Fibroblast of upper back skin (primary cell): ENCODE results near the gene CCSER1.

Source experiments
- DNase-seq: peaks from one replicate; pipeline ENCODE4 v3.0.0-alpha.2; 2013

The CCSER1 gene

GRCh38 chr4:90990284-90990683 is 863.1 kb downstream of the CCSER1 start:
- no peak for DNase-seq

GRCh38 chr4:90992213-90992612 is 865.0 kb downstream of the CCSER1 start:
- DNase-seq, result no peak

DNA sequence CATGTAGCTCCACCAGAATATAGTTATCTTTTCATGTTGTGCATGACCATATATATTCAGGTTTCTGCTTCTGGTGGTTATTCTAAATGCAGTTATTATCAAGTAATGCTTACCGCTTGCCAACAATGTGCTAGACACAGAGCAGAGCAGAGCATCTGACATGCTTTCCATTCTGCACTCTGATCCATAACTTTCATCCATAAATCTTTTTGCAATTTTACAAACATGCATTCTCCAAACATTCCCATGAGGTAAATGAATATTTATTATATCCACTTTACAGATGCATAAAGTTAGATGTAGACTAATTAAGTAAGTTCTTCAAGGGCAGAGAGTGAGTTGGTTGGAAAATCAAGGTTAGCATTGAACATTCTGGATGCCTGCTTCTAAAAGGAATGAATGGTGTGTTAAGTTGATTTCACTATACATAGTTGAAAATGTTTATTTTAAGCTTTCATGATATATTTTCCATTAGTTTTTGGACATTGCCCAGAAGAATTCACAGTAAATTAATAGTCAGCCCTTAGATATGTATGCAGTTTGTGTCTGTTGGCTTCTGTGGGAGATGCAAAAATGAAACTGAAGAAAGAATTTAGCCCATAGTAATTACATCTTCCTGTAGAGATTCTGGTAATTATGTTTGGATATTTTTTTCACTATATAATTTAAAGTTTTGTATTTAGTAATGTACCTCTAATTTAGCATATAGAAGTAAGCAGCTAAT is 867.8 kb downstream of the CCSER1 start:
- peak; percentile 0 for DNase-seq

- no peak for DNase-seq
Measured at GRCh38 chr4:90995996-90996395, 868.8 kb downstream of the CCSER1 start.

DNA sequence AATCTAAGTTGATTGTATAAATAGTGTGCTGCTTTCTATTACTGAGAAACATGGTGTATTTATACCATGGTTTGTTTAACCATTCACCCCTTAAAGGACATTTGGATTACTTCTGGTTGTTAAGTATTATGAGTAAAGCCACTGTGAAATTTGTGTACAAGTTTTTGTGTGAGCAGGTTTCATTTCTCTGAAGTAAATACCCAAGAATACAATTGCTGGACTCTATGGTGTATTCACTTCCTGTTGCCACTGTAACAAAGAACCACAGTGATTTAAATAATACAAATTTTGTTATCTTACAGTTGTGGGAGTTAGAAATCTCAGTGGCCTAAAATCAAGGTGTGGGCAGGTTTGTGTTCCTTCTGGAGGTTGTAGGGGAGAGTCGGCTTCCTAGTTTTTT is 869.6 kb downstream of the CCSER1 start:
- no peak for DNase-seq

DNA sequence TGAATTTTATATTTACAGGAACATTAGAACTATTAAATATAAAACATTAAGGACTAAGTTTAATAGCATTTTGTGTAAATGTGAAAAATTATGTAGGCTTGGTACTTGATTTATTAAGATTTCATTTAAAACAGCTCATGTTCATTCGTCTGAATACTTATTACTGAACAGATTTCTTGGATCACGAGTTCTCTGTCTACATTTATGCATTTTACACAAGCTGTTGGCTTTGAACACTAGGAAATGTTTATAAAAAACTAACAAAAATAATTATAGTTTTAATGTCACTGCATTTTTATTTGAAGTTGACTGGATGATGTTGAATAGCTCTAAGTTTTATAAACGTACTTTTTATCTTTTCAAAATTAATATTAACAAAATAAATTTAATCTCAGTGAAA is 888.7 kb downstream of the CCSER1 start:
- DNase-seq, result no peak

DNA sequence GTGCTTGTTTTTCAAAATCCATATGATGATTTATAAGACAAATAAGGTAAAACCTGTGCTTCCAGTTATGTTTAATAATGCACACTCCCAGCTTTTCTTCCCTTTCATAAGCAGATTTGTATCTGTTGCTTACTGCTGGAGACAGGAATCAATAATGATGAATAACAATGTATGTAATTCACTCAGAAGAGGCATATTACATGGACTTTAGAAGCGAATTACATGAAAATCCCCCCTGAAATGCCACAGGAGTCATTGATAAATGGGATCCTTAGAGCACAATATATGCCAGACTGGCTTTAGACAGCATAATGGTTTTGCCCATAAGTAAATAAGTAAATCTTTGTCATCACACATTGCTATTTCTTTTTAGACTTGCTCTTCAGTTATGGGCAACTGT is 892.3 kb downstream of the CCSER1 start:
- no peak for DNase-seq

DNA sequence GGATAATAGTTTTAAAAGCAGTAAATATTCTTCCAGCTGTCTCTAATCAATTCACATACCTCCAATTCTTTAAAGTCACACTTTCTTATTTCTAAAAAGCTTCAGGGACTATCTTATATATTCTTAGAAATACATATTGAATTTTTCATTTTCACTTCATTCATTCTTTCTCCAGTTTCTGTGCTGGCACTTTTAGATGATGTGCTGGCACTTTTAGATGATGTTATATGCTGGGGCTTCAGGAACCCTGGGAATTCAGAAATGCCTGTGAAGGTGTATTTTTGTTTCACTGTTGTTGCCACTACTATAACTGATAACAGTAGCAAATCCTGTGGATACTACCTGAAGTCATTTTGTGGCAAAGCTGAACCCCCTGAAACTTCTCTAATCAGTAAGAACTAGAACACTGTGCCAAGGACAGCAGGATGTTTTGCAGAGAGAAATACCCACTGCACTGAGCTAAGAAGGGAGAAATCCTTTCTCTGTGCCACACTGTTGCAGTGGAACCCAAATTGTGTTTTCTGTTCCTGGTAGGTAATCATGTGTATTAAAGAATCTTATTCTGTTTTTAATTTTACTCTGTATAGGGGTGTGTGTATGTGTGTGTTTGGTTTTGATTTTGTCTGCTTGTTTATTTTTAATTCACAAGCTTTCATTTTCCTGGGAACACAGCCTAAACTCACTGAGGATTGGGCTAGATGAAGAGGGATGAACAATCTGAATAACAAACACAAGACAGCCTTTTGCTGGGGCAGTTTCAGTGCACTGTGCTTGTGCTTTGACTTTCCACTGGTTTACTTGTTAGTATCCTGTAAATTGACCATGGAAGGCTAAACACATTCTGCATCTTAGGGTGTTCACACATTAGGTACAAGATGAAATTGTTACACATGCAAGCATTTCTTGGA is 898.3 kb downstream of the CCSER1 start:
- no peak for DNase-seq

DNA sequence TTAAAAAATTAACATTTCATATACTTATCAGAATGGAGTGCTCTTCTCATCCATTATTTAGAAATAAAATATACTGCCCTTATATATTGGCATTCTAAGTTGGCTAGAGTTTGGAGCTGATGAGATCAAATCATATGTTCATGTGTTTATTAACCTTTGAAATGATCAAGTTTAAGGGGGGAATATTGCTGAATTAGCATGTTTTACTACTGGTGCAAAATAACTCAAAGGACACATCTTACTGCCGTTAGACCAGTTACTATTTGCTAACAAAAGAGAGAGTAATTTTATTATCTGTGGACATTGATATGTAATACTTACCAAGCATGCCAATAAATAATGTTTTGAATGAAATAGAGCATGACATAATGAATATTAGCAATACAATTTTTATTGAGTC is 901.0 kb downstream of the CCSER1 start:
- no peak for DNase-seq

GRCh38 chr4:91031761-91032160 is 904.6 kb downstream of the CCSER1 start:
- DNase-seq, result no peak

GRCh38 chr4:91032725-91033445 is 905.7 kb downstream of the CCSER1 start:
- no peak for DNase-seq

- peak; percentile 2 for DNase-seq
Measured at GRCh38 chr4:91035276-91035675, 908.1 kb downstream of the CCSER1 start.

GRCh38 chr4:91037951-91038350 is 910.8 kb downstream of the CCSER1 start:
- DNase-seq, result no peak

GRCh38 chr4:91057871-91058270 is 930.7 kb downstream of the CCSER1 start:
- no peak for DNase-seq

DNA sequence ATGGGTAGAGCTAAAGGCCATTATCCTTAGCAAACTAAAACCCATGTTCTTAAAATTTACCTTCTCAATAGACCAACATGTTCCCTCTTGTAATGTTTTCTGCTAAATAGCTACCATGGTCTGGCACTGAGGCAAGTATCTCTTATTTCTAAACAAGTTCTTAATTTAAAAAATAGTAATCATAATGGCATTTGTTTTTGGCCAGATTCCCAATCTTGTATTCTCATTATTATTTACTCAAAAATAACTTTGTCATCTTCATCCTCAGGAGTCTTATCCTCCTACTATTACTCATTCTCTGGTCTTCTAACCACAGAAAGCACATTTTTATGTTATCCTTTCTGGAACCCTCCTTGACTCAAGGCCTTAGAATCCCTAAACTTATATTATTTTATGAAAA is 931.2 kb downstream of the CCSER1 start:
- DNase-seq, result peak; percentile 1

- DNase-seq, result peak; percentile 10
Measured at GRCh38 chr4:91064157-91064853, 937.1 kb downstream of the CCSER1 start.

DNA sequence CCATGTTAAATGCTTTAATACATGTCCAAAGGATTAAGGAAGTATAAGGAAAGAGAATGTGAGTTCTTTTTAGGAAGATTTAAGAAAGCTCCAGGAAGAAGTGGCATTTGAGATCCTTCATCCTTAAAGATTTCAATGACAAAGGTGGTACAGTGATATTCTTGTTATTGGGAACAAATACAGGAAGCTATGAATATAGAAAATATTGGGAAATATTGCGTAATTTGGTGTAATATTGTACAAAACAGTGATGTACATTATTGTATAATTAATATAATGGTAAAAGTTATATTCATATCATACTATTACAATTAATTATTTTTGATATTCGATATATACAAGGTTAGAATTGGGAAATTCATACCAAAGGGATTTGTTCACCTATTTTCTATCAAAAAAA is 937.9 kb downstream of the CCSER1 start:
- no peak for DNase-seq

GRCh38 chr4:91070736-91071135 is 943.5 kb downstream of the CCSER1 start:
- DNase-seq, result no peak

GRCh38 chr4:91076147-91076546 is 949.0 kb downstream of the CCSER1 start:
- no peak for DNase-seq

- no peak for DNase-seq
Measured at GRCh38 chr4:91085961-91086360, 958.8 kb downstream of the CCSER1 start.

DNA sequence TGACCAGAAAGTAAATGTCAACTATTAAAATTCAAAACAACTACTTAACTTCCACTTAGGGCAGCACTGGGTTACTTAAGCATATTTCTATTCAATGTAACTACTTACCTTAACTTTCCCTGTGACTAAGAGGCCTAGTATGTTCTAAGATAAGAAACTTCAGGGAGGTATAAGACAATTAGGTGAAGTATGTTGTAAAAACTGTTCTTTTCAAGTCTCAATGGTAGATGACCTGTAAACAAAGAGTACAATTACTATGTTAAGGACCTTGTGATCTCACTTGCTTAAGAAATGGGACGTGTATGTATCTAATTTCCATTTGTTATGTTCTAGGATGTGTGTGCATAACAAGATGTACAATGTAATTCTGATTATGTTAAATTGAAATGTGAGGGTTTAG is 960.5 kb downstream of the CCSER1 start:
- no peak for DNase-seq

DNA sequence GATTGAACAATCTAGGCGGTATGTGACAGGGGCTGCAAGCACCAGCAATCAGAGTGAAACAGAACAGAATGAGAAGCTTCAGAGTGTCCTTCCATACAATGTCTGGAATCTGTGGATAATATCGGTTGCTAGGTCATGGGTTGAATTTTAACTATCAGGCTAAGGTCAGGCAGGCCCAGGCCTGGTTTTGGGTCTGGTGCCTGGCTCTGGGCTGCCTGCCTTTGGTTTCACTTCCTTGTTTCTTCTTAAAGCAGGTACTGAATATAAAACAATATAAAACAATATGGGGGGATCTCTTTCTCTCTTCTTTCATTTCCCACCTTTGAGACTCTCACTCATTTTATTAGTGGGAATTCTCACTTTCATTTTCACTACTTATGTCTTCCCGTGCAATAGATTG is 962.0 kb downstream of the CCSER1 start:
- no peak for DNase-seq

DNA sequence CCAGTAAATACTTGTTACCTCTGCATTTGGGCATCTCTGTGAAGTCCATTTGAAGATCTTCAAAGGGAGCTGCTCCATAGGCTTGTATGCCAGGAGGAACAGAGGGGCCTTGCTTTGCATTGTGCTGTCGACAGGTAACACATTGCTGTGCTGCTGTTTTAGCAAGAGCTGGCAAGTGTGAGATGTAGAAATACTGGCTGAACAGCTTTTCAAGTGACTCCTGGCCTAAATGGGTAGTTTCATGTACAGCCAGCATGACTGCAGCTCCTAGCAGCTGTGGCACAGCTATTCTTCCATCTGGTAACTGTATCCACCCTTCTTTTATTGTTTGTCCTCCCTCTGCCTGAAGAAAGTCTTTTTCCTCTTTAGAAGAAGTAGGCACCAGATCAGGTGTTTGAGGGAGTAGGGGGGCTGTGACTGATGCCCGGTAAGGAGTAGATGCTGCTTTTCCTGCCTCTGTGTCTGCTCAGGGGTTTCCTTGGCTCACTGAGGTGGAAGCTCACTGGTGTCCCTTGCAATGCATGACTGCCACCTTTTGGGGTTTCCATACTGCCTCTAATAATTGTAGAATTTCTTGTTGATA is 965.3 kb downstream of the CCSER1 start:
- no peak for DNase-seq
